ENCODE results near the gene TACC3.

DNA sequence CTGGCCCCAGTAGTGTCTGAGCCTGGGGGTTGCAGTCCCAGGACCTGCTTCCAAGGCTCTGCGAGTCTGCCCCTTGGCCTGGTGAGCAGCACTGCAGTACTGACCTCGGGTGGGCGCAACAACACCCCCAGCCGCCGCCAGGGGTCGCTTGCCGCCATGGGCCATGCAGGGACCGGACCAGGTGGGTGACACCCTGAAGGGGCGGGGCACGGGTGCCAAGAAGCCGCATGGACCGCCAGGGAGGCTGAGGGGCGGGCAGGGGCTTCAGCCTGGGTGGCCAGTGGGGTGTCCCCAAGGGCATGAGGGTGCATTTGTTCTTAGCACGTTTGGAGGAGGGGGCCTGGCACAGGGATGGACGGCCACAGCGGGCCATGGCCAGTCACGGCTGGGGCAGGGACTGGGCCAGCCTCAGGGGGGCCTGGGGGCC is 25.0 kb downstream of the TACC3 start:
- TF ChIP-seq CTCF (IDR thresholded peaks at IDR 0.05) (peak; percentile 69 to 93 (median 80)), POLR2A (IDR thresholded peaks at IDR 0.05) (no peak), EP300 (IDR thresholded peaks at IDR 0.05) (no peak), POLR2AphosphoS5 (IDR thresholded peaks at IDR 0.05) (no peak)

Measured in upper lobe of left lung (tissue), 4 donors.